Stimulated activated CD4-positive, alpha-beta T cell treated with anti-CD3 and anti-CD28 coated beads, TNF-alpha, amount 100 ng/mL, for 4 hours (primary cell): ENCODE results near the gene TMEM187.

Experiments
- DNase-seq, 3 experiments: peaks; one replicate each; pipeline ENCODE4 v3.0.0-alpha.2; 2020; ENCODE audit warnings: low read depth in 3 of 3

TMEM187 gene, protein sequence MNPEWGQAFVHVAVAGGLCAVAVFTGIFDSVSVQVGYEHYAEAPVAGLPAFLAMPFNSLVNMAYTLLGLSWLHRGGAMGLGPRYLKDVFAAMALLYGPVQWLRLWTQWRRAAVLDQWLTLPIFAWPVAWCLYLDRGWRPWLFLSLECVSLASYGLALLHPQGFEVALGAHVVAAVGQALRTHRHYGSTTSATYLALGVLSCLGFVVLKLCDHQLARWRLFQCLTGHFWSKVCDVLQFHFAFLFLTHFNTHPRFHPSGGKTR

GRCh38 chrX:153972368-153973126, at the start of gene TMEM187:
TSS of gene TMEM187 (plus strand) at chrX:153972754. CDS start at chrX:153982063, 9,309 bp downstream.
- peak; percentile 63 to 76 (median 75) for DNase-seq

GRCh38 chrX:153922932-153923857, 49.4 kb upstream of the TMEM187 start:
- DNase-seq = no peak

- no peak for DNase-seq
Measured at GRCh38 chrX:153924149-153924861, 48.2 kb upstream of the TMEM187 start.

GRCh38 chrX:153925387-153925738, 47.2 kb upstream of the TMEM187 start:
- no peak for DNase-seq

- no peak for DNase-seq
Measured at GRCh38 chrX:153925739-153926551, 46.6 kb upstream of the TMEM187 start, which contains the start of gene ARHGAP4. TSS of gene ARHGAP4 (minus strand) at chrX:153926264. CDS start at chrX:153926202, 62 bp downstream.

DNA sequence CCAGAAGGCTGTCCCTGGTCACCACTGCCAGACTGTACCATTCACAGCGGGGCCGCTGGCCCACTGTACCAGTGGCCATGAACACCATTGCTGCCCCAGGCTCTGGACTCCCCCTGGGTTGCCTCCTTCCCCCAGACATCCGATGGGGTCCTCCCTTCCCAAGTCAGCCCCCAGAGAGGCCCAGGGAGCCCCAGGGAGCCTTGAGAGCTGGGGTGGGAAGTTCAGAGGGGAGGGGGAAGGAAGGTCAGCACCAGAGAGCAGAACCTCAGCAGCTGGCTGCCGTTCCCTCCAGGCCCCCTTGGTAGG, 46.0 kb upstream of the TMEM187 start:
- no peak for DNase-seq

DNA sequence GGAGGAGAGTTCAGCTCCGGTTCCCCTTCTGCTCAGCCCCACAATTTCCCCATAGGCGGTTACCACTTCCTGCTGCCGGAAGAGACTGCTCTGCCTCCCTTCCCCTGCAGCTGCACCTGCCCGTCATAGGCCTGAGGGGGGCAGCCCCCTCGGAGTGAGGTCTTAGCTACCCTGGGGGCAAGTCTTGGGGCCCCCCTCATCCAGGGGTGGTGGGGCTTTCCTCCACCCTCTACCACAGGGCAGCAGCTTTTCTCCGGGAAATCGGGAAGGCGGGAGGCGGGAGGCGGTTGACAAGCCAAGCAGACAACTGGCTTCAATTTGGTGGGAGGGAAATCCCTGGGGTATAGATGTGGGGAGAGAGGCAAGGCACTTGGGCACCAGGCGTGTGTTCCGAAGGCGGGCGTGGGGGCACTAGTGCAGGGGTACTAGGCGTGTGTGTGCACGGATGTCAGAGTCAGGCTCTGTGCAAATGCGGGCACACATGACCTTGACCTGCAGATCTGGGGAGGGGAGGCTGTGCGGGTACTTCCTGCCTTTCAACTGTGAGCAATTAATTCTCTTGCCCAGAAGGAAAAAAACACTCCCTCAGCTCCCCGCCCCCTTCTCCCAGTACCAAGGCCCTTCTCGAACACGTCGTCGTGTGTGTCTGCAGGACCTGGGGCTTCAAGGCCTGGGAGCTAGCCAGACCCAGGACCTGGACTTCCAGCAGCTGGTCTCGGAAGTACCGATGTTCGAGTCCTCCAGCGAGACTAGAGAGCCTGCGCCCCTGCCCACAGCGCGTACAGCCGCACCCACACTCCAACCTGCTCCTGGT, 45.5 kb upstream of the TMEM187 start:
- DNase-seq = peak in 2 of 3 experiments; percentile 40 to 50

DNA sequence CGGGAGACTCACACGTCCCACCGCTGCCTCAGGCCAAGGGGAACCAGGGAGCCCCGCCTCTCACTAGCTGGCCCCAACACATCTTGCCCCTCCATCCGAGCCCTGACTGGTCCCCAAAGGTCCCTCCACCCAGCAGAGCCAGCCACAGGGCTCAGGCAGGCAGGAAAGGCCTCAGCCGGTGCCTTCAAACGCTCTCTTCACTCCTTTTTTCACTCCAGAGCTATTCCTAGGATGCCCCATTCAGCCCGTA, 45.0 kb upstream of the TMEM187 start:
- no peak for DNase-seq

DNA sequence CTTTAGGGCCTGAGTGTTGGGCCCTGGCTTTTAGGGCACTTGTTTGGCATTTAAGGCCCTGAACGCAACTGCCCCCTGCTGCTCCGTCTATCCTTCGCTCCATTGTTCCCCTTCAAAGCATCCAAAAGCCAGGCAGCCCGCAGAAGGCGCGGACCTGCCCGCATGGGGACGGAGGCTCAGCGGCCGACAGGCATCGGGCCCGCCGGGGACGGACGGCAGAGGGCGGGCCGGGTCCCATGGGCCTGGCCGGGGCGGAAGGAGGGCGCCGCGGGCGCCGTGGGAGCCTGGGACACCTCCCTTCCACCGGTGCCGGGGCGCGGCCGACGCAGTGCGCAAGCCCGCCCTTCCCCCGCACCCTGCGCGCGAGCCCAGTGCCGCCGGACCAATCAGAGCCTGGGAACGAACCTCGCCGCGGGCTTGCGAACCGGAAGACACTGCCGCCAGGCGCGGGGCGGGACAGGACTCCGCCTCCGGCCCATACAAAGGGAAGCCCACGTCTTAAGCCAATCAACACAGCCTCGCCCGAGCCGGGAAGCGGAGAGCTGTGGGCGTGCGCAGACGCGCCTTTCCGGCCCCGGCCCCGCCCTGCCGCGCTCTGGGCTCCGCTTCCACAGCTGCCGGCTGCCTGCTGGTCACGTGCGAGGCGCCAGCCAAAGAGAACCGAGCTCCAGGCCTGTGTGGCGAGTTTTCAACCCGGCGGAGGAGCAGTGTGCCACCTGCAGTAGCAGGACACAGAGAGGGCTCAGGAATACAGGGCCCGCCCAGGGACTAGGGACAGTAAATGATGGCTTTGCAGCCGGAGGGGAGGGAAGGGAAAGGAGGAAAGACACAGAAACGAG, 44.4 kb upstream of the TMEM187 start:
- DNase-seq = peak; percentile 71 to 86 (median 83)

DNA sequence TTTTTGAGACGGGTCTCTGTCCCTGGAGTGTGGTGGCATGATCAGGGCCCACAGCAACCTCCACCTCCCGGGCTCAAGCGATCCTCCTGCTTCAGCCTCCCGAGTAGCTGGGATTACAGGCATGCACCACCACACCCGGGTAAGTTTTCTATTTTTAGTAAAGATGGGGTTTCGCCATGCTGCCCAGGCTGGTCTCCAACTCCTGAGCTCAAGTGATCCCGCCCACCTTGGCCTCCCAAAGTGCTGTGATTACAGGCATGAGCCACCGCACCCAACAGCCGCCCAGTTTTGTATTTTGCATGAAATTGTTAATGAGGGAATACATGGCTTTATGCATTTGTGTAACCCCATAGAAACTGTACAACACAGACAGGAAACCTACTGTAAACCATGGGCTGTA, 43.7 kb upstream of the TMEM187 start:
- DNase-seq = no peak

GRCh38 chrX:153929576-153929975, 43.0 kb upstream of the TMEM187 start:
- no peak for DNase-seq

GRCh38 chrX:153930011-153930910, 42.3 kb upstream of the TMEM187 start:
- DNase-seq = no peak

DNA sequence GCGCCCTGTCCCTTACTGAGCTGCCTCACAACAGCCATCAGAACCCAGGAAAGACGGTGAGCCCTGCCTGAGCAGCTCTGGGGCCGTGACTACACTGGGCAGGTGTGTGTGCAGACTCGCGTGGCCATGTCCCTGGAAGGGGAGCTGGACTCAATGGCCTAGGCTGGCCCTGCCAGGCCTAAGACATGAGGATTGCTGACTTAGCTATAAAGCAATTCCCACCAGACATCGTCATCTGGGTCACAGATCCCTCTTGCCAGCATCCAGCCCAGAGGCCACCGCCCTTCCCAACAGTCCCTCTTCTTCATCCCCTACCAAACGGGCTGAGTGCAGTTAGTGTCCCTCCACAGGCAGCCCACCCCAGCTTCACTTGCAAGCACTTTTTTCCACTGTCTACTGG, 41.4 kb upstream of the TMEM187 start:
- no peak for DNase-seq

- DNase-seq = no peak
Measured at GRCh38 chrX:153931748-153932147, 40.8 kb upstream of the TMEM187 start.

- DNase-seq = no peak
Measured at GRCh38 chrX:153932220-153932915, 40.2 kb upstream of the TMEM187 start.

- no peak for DNase-seq
Measured at GRCh38 chrX:153933748-153934147, 38.8 kb upstream of the TMEM187 start.

DNA sequence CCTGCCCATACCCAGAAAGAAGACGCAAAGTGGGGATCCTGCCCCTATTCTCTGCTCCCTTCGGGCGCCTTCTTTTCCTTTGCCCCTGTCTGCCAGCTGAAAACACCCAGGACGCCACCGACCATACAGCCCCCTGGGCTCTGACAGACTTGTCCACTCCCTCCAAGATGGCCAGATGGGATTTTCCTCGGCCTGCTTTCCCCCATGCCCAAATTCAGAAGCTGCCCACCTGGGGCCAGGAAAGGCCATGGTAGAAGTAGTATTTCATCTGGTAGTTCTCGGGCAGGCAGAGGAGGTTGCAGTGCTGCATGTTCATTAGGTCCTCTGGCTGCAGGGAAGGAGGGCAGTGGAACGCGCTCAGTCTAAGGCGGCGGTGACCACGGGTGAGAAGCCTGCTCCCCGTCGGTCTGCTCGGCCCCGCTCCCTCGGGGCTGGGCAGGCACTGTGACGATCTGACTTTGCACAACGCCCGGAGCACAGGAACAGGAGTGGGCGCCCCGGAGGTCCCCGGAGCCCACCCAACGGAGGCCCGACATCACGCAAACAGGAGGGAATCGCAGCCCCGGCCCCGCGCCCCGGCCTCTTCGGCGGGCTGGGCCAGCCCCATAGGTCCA, 38.3 kb upstream of the TMEM187 start:
- DNase-seq = no peak
